Glomerular endothelial cell (primary cell): Measurements from ENCODE around the gene CILP2. TPM values are rescaled to one million over a fixed set of nuclear protein-coding genes. Genes with fewer than 3 reads are reported as not detected.

Experiments
- DNase-seq: peaks from one replicate; pipeline ENCODE4 v3.0.0-alpha.2; 2011; ENCODE audit warnings: low read depth, low spot score; ENCODE audit errors: extremely low read depth
- total RNA-seq: library from RNA; depleted of rRNA; stranded (reverse); fragments of >200 nt; gene quantifications from 2 replicates; pipeline ENCODE4 v1.2.3, GENCODE V29; 2015

The CILP2 gene
- total RNA-seq, 1 donor from 2014 or later, result not detected

GRCh38 chr19:19505669-19506326 lies 32.3 kb upstream of the CILP2 start:
- no peak for DNase-seq

- no peak for DNase-seq
These were observed 31.5 kb upstream of the CILP2 start for GRCh38 chr19:19506592-19506991.

- DNase-seq, result no peak
These were observed 30.7 kb upstream of the CILP2 start for GRCh38 chr19:19507354-19507753.

GRCh38 chr19:19508217-19508616 lies 29.8 kb upstream of the CILP2 start:
- no peak for DNase-seq

- no peak for DNase-seq
These were observed 27.6 kb upstream of the CILP2 start for GRCh38 chr19:19510432-19510831.

GRCh38 chr19:19513682-19514081 lies 24.4 kb upstream of the CILP2 start:
- DNase-seq, result no peak

GRCh38 chr19:19514215-19514657 lies 23.8 kb upstream of the CILP2 start:
- no peak for DNase-seq

GRCh38 chr19:19514881-19515641 lies 23.0 kb upstream of the CILP2 start, which contains the start of gene TSSK6:
Gene TSSK6, minus strand, starts transcription at chr19:19515548. Its CDS starts 121 bp downstream, at chr19:19515427.
- DNase-seq, result no peak

- DNase-seq, result peak; percentile 67
These were observed 22.2 kb upstream of the CILP2 start, which contains the start of gene NDUFA13 for GRCh38 chr19:19515642-19516519. Gene NDUFA13, plus strand, starts transcription at chr19:19516225. Its CDS starts 14 bp downstream, at chr19:19516239.

GRCh38 chr19:19517235-19517619 lies 20.8 kb upstream of the CILP2 start:
- no peak for DNase-seq

GRCh38 chr19:19520989-19521388 lies 17.1 kb upstream of the CILP2 start:
- no peak for DNase-seq

- DNase-seq, result no peak
These were observed 14.9 kb upstream of the CILP2 start for GRCh38 chr19:19523177-19523576.

GRCh38 chr19:19524053-19524452 lies 14.0 kb upstream of the CILP2 start:
- DNase-seq, result no peak

- no peak for DNase-seq
These were observed 12.3 kb upstream of the CILP2 start for GRCh38 chr19:19525611-19526380.

GRCh38 chr19:19526581-19527370 lies 11.3 kb upstream of the CILP2 start:
- no peak for DNase-seq

- DNase-seq, result no peak
These were observed 10.8 kb upstream of the CILP2 start for GRCh38 chr19:19527371-19527656.

- DNase-seq, result no peak
These were observed 10.1 kb upstream of the CILP2 start for GRCh38 chr19:19527674-19528625.

GRCh38 chr19:19528721-19529490 lies 9.2 kb upstream of the CILP2 start, which contains the start of gene YJEFN3:
Gene YJEFN3, plus strand, starts transcription at chr19:19528911. Its CDS starts 22 bp downstream, at chr19:19528933.
- no peak for DNase-seq
